AG04449 (cell line): ENCODE data around the gene TIMP1.
"Not testable (repeated sequence)": the region's sequence is repeated elsewhere in the genome, so short reads cannot be mapped to it uniquely, and the experiment has no call there.

Experiments
- CTCF ChIA-PET: fragments of 350-600 bp; formaldehyde crosslinking; extraction: SDS; loops from one replicate; lab custom pipeline; 2021; ENCODE audit warnings: antibody characterized with exemption; lab: Yijun Ruan, JAX
- POLR2A ChIA-PET: fragments of 400-600, 350-600 bp; formaldehyde crosslinking; extraction: SDS; loops from one replicate; lab custom pipeline; 2020; ENCODE audit warnings: antibody characterized with exemption, inconsistent platforms; lab: Yijun Ruan, JAX
- DNase-seq: peaks from one replicate; pipeline ENCODE4 v3.0.0-alpha.2; 2010; ENCODE audit warnings: low read depth, low spot score
- H3K4me3 ChIP-seq: 2 replicates; pipeline ENCODE4 v1.5.1; 2011; ENCODE audit warnings: low read depth, mild to moderate bottlenecking, control low read depth, low read length
- TF ChIP-seq, protein P1 (sequence below): IDR thresholded peaks from one replicate; pipeline ENCODE4 v1.5.1; 2011; ENCODE audit warnings: mild to moderate bottlenecking, moderate library complexity, low read length, control low read depth, inconsistent platforms; ENCODE audit not compliant: insufficient read depth; ENCODE audit errors: missing control alignments

The TIMP1 gene

DNA sequence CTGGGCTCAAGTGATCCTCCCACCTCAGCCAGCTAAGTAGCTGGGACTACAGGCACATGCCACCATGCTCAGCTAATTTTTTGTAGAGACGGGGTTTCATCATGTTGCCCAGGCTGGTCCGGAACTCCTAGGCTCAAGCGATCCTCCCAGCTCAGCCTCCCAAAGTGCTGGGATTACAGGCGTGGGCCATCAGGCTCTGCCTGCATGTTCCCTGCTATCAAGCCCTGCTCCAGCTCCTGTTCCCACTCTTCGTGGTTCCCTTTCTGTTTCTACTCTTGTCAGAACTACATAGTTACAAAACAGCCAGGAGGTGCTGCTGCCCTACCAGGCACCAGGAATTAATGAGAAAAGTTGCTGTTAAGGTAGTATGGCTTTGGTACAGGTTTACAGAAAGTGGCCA is 8.7 kb downstream of the TIMP1 start:
- no peak for DNase-seq
- POLR2A ChIA-PET: no interaction called here
- TF ChIP-seq, protein P1, sequence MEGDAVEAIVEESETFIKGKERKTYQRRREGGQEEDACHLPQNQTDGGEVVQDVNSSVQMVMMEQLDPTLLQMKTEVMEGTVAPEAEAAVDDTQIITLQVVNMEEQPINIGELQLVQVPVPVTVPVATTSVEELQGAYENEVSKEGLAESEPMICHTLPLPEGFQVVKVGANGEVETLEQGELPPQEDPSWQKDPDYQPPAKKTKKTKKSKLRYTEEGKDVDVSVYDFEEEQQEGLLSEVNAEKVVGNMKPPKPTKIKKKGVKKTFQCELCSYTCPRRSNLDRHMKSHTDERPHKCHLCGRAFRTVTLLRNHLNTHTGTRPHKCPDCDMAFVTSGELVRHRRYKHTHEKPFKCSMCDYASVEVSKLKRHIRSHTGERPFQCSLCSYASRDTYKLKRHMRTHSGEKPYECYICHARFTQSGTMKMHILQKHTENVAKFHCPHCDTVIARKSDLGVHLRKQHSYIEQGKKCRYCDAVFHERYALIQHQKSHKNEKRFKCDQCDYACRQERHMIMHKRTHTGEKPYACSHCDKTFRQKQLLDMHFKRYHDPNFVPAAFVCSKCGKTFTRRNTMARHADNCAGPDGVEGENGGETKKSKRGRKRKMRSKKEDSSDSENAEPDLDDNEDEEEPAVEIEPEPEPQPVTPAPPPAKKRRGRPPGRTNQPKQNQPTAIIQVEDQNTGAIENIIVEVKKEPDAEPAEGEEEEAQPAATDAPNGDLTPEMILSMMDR: no peak
- H3K4me3 ChIP-seq: no peak overlapping the region
- CTCF ChIA-PET: no interaction called here

DNA sequence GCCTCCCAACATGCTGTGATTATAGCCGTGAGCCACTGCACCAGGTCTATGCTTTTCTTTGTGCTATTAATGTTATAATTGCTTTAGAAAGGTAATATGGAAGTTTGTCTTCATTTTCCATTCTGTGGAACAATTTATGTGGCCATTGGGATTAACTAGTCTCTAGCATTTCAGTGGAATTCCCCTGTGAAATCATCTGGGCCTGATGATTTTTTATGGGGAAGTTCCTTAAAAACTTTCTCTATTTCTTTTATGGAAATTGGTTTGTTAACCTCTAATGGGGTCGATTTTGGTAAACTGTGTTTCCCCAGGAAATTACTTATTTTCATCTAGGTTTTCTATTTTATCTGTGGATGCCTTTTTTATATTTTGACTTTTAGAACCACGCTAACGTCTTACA is 11.3 kb downstream of the TIMP1 start:
- no peak overlapping the region for H3K4me3 ChIP-seq
- ChIA-PET CTCF (interaction anchor here (0.6 kb wide), 1 partner anchor 70 kb away, joined by 3 read pairs; no protein-coding TSS in a partner anchor), POLR2A (no interaction called here)
- no peak for DNase-seq
- TF ChIP-seq, protein P1: no peak

DNA sequence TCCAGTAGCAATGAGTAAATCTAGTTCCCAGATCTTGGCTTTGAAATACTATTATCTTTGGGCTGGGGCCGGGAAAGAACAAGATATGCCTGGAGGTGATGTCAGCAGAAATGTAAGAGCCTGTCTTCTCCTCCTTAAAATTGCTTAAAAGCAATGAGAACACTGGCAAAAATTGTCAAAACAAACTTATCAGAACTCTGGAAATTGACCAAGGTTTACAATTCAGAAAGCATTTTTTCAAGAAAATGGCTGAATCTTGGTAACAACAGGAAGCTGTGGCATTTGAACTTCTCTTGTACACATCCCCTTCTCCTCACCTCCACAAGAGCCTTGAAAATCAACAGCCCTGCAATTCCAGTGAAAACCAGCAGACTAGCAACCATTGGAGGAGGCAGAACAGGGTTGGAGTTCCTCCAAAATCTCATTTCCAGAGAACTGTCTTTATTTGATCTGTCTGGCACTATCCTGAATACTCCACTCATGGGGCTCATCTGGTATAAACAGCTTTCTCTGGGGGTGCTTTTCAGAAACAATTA is 13.5 kb downstream of the TIMP1 start:
- no peak for DNase-seq
- CTCF ChIA-PET: interaction anchor here (1.0 kb wide), 1 partner anchor 49 kb away, joined by 3 read pairs; no protein-coding TSS in a partner anchor
- no peak overlapping the region for H3K4me3 ChIP-seq
- POLR2A ChIA-PET: no interaction called here
- TF ChIP-seq, protein P1: no peak

DNA sequence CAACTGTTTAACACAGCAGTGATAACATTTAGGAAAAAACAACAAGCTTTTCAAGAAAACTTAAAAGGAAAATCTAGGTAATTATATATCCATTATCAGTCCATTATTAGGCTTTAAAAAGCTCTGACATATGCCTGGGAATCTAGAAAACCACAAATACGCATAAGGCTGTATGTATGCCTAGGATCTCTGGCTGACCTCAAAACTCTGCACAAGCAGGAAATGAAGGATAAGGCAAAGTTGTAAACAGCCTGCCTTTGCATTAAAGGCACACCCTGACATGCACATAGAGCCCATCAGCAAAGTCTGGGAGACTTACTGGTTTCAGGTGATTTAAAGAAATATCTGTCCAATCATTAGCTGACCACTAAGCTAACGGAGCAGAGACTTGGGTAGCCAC is 14.0 kb downstream of the TIMP1 start:
- H3K4me3 ChIP-seq: no peak overlapping the region
- TF ChIP-seq, protein P1: no peak
- ChIA-PET POLR2A (no interaction called here), CTCF (interaction anchor here (1.0 kb wide), 1 partner anchor 49 kb away, joined by 3 read pairs; no protein-coding TSS in a partner anchor)
- DNase-seq: no peak

DNA sequence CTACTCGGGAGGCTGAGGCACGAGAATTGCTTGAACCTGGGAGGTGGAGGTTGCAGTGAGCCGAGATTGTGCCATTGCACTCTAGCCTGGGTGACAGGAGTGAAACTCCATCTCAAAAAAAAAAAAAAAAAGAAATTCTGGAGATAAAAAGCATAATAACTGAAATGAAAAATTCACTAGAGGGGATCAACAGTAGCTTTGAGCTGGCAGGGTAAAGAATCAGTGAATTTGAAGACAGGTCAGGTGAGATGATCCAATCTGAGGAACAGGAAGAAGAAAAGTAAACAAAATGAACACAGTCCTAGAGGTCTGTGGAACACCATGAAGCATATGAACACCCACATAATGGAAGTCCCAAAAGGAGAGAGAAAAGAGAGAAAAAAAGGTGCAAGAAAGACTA is 15.0 kb downstream of the TIMP1 start:
- no peak overlapping the region for H3K4me3 ChIP-seq
- ChIA-PET CTCF (no interaction called here), POLR2A (no interaction called here)
- DNase-seq: no peak
- TF ChIP-seq, protein P1: no peak

DNA sequence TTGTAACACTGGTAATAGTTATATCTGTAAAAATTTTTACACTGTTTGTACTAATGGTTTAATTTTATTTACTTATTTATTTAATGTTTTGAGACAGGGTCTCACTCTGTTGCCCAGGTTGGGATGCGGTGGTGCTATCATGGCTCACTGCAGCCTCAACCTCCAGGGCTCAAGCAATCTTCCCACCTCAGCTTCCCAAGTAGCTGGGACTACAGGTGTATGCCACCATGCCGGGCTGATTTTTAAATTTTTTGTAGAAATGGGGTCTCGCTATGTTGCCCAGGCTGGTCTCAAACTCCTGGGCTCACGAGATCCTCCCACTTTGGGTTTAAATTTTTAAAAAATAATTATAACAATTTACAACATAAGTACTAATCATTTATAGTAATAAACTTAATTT is 20.9 kb downstream of the TIMP1 start:
- POLR2A ChIA-PET, DNase-seq, CTCF ChIA-PET, H3K4me3 ChIP-seq: not testable (repeated sequence)

DNA sequence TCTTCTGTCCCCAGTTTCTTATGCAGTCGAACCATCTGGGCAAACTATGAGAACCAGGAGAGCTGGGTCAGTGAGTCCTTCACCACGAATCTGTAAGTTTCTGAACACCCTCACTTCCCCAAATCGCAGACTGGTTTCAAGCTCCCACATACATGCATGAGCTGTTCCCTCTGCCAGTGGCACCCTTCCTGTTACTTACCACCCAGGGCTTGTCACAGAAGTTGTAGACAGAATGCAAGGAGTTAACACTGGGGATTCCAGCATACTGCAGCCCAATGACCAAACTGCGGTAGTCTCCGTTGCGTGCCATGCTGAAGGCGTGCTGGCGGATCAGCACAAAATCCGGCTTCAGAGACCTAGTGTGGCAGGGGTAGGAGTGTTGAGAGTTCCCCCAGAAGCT is 22.8 kb downstream of the TIMP1 start:
- ChIA-PET POLR2A (no interaction called here), CTCF (no interaction called here)
- no peak for DNase-seq
- H3K4me3 ChIP-seq: no peak overlapping the region
- TF ChIP-seq, protein P1: no peak
